K562 (cell line): ENCODE measurements around the gene PTP4A1. TPM values are rescaled to one million over a fixed set of nuclear protein-coding genes. Genes with fewer than 3 reads are reported as not detected.

ENCODE experiments used
- ATAC-seq: fragments of 200-7000 bp; cut with Tn5 transposase; 3 replicates; pipeline ENCODE4 v1.9.1; 2020; ENCODE audit warnings: moderate library complexity
- BruUV-seq: library from RNA; stranded (reverse); fragments of 400-500 nt; replicated peaks from 2 replicates; lab custom pipeline; 2021; lab: Mats Ljungman, UMichigan
- CTCF ChIA-PET: fragments of 300-600 bp; formaldehyde crosslinking; extraction: SDS; loops from one replicate; lab custom pipeline; 2021; ENCODE audit warnings: low intra/inter-chr PET ratio; lab: Yijun Ruan, JAX
- POLR2A ChIA-PET: fragments of 300-600, 350-650 bp; sonication (Branson Sonifier 250); formaldehyde crosslinking; extraction: SDS; loops from one replicate; lab custom pipeline; 2021; ENCODE audit warnings: antibody characterized with exemption, inconsistent platforms; lab: Yijun Ruan, JAX
- DNase-seq, 4 experiments: peaks; one replicate each; pipeline versions ENCODE4 v3.0.0 to v3.0.0-alpha.2; 2011 to 2018; ENCODE audit warnings: low spot score in 3 of 4, mixed read lengths in 3 of 4; ENCODE audit errors: extremely low read depth in 1 of 4
- FAIRE-seq: peaks from 2 replicates; lab custom pipeline; 2011; peaks lifted over from hg19 to GRCh38; lab: Jason Lieb, UNC
- H2AFZ ChIP-seq: 2 replicates; pipeline ENCODE4 v1.6.0; 2011; ENCODE audit warnings: low read depth, low read length, control low read depth, inconsistent platforms
- H3K27ac ChIP-seq: fragments of 200-600 bp; 3 replicates; pipeline ENCODE4 v1.8.0; 2011; ENCODE audit warnings: low read depth, mild to moderate bottlenecking, control low read depth, inconsistent platforms, low read length, moderate library complexity, mixed read lengths; ENCODE audit errors: extremely low read depth
- H3K27me3 ChIP-seq, 2 experiments: fragments of 300-600 bp in 1 of 2; 2 replicates in 1 of 2; 3 replicates in 1 of 2; pipeline versions ENCODE4 v1.6.0 to v1.8.0; 2011; ENCODE audit warnings: inconsistent platforms in 2 of 2, low read length in 2 of 2, mild to moderate bottlenecking in 1 of 2, mixed read lengths in 1 of 2, moderate library complexity in 1 of 2; ENCODE audit not compliant: control insufficient read depth in 2 of 2, insufficient read depth in 2 of 2
- H3K36me3 ChIP-seq: fragments of 300-600 bp; 3 replicates; pipeline ENCODE4 v1.8.0; 2011; ENCODE audit warnings: mild to moderate bottlenecking, low read length, inconsistent platforms; ENCODE audit not compliant: control insufficient read depth, insufficient read depth
- H3K4me1 ChIP-seq, 2 experiments: fragments of 200-600 bp in 1 of 2; replicated peaks in 1 of 2; 2 replicates in 1 of 2; 3 replicates in 1 of 2; pipeline versions ENCODE4 v1.5.1 to v1.8.0; 2011; ENCODE audit warnings: inconsistent platforms in 2 of 2, low read length in 2 of 2, mild to moderate bottlenecking in 1 of 2, mixed read lengths in 1 of 2, moderate library complexity in 1 of 2; ENCODE audit not compliant: control insufficient read depth in 2 of 2, insufficient read depth in 2 of 2
- H3K4me2 ChIP-seq: 2 replicates; pipeline ENCODE4 v1.6.1; 2011; ENCODE audit warnings: low read length, control low read depth, inconsistent platforms, mixed read lengths; ENCODE audit not compliant: insufficient read depth
- H3K4me3 ChIP-seq: fragments of 200-600 bp; sonication (generic), shearing (Covaris generic); 2 replicates; pipeline ENCODE4 v1.5.1; 2016; ENCODE audit warnings: control low read depth, inconsistent platforms
- H3K79me2 ChIP-seq: fragments of 200-600 bp; 3 replicates; pipeline ENCODE4 v1.8.0; 2011; ENCODE audit warnings: low read length, inconsistent platforms; ENCODE audit not compliant: control insufficient read depth, insufficient read depth
- H3K9ac ChIP-seq, 2 experiments: 2 replicates each; pipeline versions ENCODE4 v1.6.0 to v1.6.1; 2011; ENCODE audit warnings: low read depth in 2 of 2, low read length in 2 of 2, control low read depth in 1 of 2, inconsistent platforms in 1 of 2, mild to moderate bottlenecking in 1 of 2, mixed read lengths in 1 of 2; ENCODE audit not compliant: insufficient read depth in 1 of 2
- H3K9me1 ChIP-seq: one replicate; pipeline ENCODE4 v1.6.0; 2011; ENCODE audit warnings: inconsistent platforms, mild to moderate bottlenecking, low read length, moderate library complexity; ENCODE audit not compliant: control insufficient read depth, insufficient read depth
- H3K9me3 ChIP-seq: replicated peaks from 2 replicates; pipeline ENCODE4 v1.5.1; 2011; ENCODE audit warnings: low read depth, low read length, inconsistent platforms; ENCODE audit not compliant: control insufficient read depth, insufficient read depth
- H4K20me1 ChIP-seq: replicated peaks from 2 replicates; pipeline ENCODE4 v1.6.1; 2011; ENCODE audit warnings: low read length, inconsistent platforms, mixed read lengths; ENCODE audit not compliant: control insufficient read depth, insufficient read depth
- CEBPB ChIP-seq: fragments of 450-650 bp; IDR thresholded peaks from 2 replicates; pipeline ENCODE4 v1.6.1; 2016; ENCODE audit warnings: missing genetic modification characterization, missing compliant biosample characterization
- CEBPG ChIP-seq, 3 experiments: fragments of 200-800 bp in 1 of 3; sonication (Bioruptor generic) in 1 of 3; sonication (generic) in 1 of 3; formaldehyde crosslinking in 1 of 3; IDR thresholded peaks in 2 of 3; conservative IDR thresholded peaks in 1 of 3; 2 replicates each; pipeline versions ENCODE4 v1.6.1 to v1.8.0; 2016 to 2022; ENCODE audit warnings: missing compliant biosample characterization in 2 of 3, missing genetic modification characterization in 2 of 3, mild to moderate bottlenecking in 1 of 3, missing genetic modification reagents in 1 of 3
- EP300 ChIP-seq: IDR thresholded peaks from 2 replicates; pipeline ENCODE4 v1.6.1; 2012; ENCODE audit warnings: low read length, improper control_type of control experiment
- GABPB2 ChIP-seq: fragments of 250-450 bp; sonication (Bioruptor Pico); conservative IDR thresholded peaks from 2 replicates; pipeline ENCODE4 v1.5.1; 2021; ENCODE audit warnings: mild to moderate bottlenecking
- MAFF ChIP-seq: IDR thresholded peaks from 2 replicates; pipeline ENCODE4 v1.6.1; 2012; ENCODE audit warnings: low read length, improper control_type of control experiment
- MYC ChIP-seq, 2 experiments: fragments of 250-450 bp in 1 of 2; sonication (Bioruptor Pico) in 1 of 2; IDR thresholded peaks; 2 replicates each; pipeline versions ENCODE4 v1.5.1 to v1.6.1; 2012 to 2021; ENCODE audit warnings: low read depth in 2 of 2, borderline replicate concordance in 1 of 2, improper control_type of control experiment in 1 of 2, low read length in 1 of 2, mild to moderate bottlenecking in 1 of 2, moderate library complexity in 1 of 2
- STAG1 ChIP-seq: sonication (generic); formaldehyde crosslinking; IDR thresholded peaks from 2 replicates; pipeline ENCODE4 v1.5.0; 2020; ENCODE audit warnings: missing genetic modification reagents, borderline replicate concordance
- ZNF311 ChIP-seq: fragments of 250-450 bp; sonication (Bioruptor Pico); IDR thresholded peaks from 2 replicates; pipeline ENCODE4 v1.4.0; 2020; ENCODE audit warnings: mild to moderate bottlenecking, moderate library complexity
- WGBS: fragments of 100-300 bp; shearing (Covaris generic); methylation state at CpG from one replicate; pipeline ENCODE4 v1.1.6; 2016; ENCODE audit warnings: low coverage, mixed read lengths; ENCODE audit not compliant: insufficient coverage; ENCODE audit errors: missing lambda C conversion rate; 5-methylcytosine and 5-hydroxymethylcytosine counted together
- in situ Hi-C: fragments of 300-500 bp; cut with MboI; formaldehyde crosslinking; loops from 4 replicates; pipeline ENCODE4 v1.15.0; 2018; ENCODE audit warnings: inconsistent platforms, mixed read lengths
- intact Hi-C: fragments of 100-400 bp; cut with micrococcal nuclease; formaldehyde crosslinking; loops from 2 replicates; pipeline ENCODE4 v1.14.2; 2022
- polyA plus RNA-seq, 8 experiments: library from polyadenylated mRNA; depleted of rRNA in 4 of 8; stranded (reverse) in 5 of 8; unstranded in 3 of 8; fragments of >200 nt; fragmentation: Nextera tagmentation in 2 of 8; fragmentation: Illumina TruSeq in 1 of 8; extraction: Ambion mirVana in 2 of 8; extraction: Trizol in 1 of 8; gene quantifications; 2 replicates each; pipeline versions ENCODE4 v1.2.1 to v1.2.3, GENCODE V29; 2011 to 2014; ENCODE audit warnings: inconsistent platforms in 1 of 8, missing spikeins in 1 of 8
- total RNA-seq, 7 experiments: library from RNA; depleted of rRNA in 6 of 7; stranded (reverse); fragments of >200 nt in 6 of 7; fragmentation: Illumina TruSeq in 2 of 7; extraction: Trizol in 2 of 7; gene quantifications; 2 replicates each; pipeline versions ENCODE4 v1.2.1 to v1.2.3, GENCODE V29; 2011 to 2021; ENCODE audit warnings: low replicate concordance in 1 of 7
- TF ChIP-seq, protein P1 (sequence below): fragments of 450-650 bp; IDR thresholded peaks from 2 replicates; pipeline ENCODE4 v1.6.1; 2016; ENCODE audit warnings: missing biosample characterization, missing genetic modification characterization
- TF ChIP-seq, protein P2 (sequence below): fragments of 250-450 bp; sonication (Bioruptor Pico); IDR thresholded peaks from 2 replicates; pipeline ENCODE4 v1.8.0; 2022; ENCODE audit warnings: moderate library complexity, mild to moderate bottlenecking, inconsistent platforms
- TF ChIP-seq, protein P3 (sequence below), 2 experiments: fragments of 450-650 bp in 1 of 2; sonication (generic) in 1 of 2; formaldehyde crosslinking in 1 of 2; IDR thresholded peaks in 1 of 2; conservative IDR thresholded peaks in 1 of 2; 2 replicates each; pipeline versions ENCODE4 v1.6.1 to v1.8.1; 2016 to 2023; ENCODE audit warnings: mild to moderate bottlenecking in 2 of 2, moderate library complexity in 2 of 2, inconsistent platforms in 1 of 2, missing genetic modification reagents in 1 of 2

Gene PTP4A1
- total and polyA plus RNA-seq, 9 of the 15 experiments (the other 6 are each of a cell fraction or from before 2014, with no cell fraction given) = 3.7 to 67.5 (median 13.1) TPM

DNA sequence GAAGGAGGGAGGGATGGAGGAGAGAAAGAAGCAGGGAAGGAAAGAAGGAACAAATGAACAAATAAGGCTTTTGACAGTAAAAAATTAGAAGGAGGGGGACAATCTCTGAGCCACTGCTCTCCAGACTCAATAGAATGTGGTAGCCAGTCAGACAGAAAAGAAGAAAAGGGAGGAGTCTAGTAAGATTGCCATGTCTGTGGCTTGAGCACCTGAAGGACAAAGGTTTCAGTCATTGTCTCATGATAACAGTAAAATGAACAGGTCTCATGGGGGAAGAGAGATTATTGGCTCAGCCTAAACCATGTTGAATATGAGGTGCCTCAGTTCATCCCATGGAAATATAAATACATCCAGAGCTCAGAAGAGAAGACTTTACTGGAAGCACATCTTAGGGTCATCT is 14.0 kb upstream of the PTP4A1 start (continued):
- TF ChIP-seq ZNF311 (CRISPR knock-in tag) (no peak), MAFF (no peak), GABPB2 (CRISPR knock-in tag) (no peak), STAG1 (no peak), MYC (IDR thresholded peaks at IDR 0.05; ENCODE audit: low read depth, low read length) (no peak), MYC (CRISPR knock-in tag; IDR thresholded peaks at IDR 0.05; ENCODE audit: borderline replicate concordance, low read depth) (no peak), EP300 (no peak)
- TF ChIP-seq, protein P1, sequence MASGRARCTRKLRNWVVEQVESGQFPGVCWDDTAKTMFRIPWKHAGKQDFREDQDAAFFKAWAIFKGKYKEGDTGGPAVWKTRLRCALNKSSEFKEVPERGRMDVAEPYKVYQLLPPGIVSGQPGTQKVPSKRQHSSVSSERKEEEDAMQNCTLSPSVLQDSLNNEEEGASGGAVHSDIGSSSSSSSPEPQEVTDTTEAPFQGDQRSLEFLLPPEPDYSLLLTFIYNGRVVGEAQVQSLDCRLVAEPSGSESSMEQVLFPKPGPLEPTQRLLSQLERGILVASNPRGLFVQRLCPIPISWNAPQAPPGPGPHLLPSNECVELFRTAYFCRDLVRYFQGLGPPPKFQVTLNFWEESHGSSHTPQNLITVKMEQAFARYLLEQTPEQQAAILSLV (tag) = no peak
- TF ChIP-seq, all 486 proteins: peak for 0

DNA sequence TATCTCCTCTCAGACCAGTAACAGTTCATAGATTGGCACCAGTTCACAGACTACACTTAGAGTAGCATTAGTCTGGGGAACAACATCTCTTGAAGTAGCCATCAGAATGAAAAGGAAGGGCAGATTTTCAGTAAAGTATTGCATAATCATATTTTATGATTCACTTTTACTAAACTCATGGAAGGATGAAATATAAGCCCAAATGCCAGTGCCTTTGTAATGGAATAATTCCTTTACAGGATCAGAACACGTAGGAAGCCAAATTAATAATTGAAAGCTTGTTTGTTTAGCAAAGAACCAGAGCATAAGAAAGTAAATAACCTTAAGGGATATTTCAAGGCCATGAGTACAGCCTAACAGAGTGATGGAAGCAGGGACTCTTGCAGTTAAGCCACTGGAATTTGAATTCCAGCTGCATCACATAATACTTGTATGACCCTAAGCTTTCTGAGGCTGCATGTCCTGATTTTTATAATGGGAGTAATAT is 11.4 kb upstream of the PTP4A1 start:
- no peak for ATAC-seq
- Histone ChIP-seq H3K4me2 (no peak overlapping the region), H3K4me3 (no peak overlapping the region)

More for the DNA sequence above, 11.4 kb upstream of the PTP4A1 start:
- peaks cover 0 to 2% of the 10 kb centered on the region in 2 experiments; a peak in 2 of 5 replicates for H3K27me3 ChIP-seq
- no peak for FAIRE-seq
- no peaks in the 10 kb centered on the region for H3K4me1 ChIP-seq
- intact Hi-C loops (no loop called here), in situ Hi-C loops (no loop called here)
- H4K20me1 ChIP-seq = no peaks in the 10 kb centered on the region
- H3K36me3 ChIP-seq = no peaks in the 10 kb centered on the region
- no peak overlapping the region for H3K27ac ChIP-seq
- DNase-seq = no peak
- ChIA-PET CTCF (no interaction called here), POLR2A (interaction anchor here (1.1 kb wide), 1 partner anchor 13 kb away, joined by 3 read pairs; no protein-coding TSS in a partner anchor)
- no peaks in the 10 kb centered on the region for H3K79me2 ChIP-seq
- WGBS = 6% methylated on average over 1 of the region's 1 CpG
- no peaks in the 10 kb centered on the region for H3K9me1 ChIP-seq
- no peak overlapping the region for H3K9ac ChIP-seq
- no peak overlapping the region for H2AFZ ChIP-seq
- peak; percentile 83 for TF ChIP-seq CEBPB (tag)
- TF ChIP-seq, protein P2, sequence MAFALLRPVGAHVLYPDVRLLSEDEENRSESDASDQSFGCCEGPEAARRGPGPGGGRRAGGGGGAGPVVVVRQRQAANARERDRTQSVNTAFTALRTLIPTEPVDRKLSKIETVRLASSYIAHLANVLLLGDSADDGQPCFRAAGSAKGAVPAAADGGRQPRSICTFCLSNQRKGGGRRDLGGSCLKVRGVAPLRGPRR (CRISPR knock-in tag) = no peak
- TF ChIP-seq CEBPG (CRISPR knock-in tag; IDR thresholded peaks at IDR 0.05) = no peak
- peak; percentile 53 to 84; a peak in 3 of 4 replicates for TF ChIP-seq CEBPG (tag; conservative IDR thresholded peaks at IDR 0.05 in 1 of 2, IDR thresholded peaks at IDR 0.05 in 1 of 2)
- TF ChIP-seq, protein P3, sequence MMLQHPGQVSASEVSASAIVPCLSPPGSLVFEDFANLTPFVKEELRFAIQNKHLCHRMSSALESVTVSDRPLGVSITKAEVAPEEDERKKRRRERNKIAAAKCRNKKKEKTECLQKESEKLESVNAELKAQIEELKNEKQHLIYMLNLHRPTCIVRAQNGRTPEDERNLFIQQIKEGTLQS (IDR thresholded peaks at IDR 0.05) = peak; percentile 34
- TF ChIP-seq, protein P3 (CRISPR knock-in tag; conservative IDR thresholded peaks at IDR 0.05) = no peak
- BruUV-seq = no TSS peak
- H3K9me3 ChIP-seq = no peaks in the 10 kb centered on the region
